Germinal center (tissue), 1 donor: ENCODE data around the gene GRIK4.

Experiments
- DNase-seq: peaks from one replicate; pipeline ENCODE4 v3.0.0; 2012; ENCODE audit warnings: mixed read lengths, low spot score

The GRIK4 gene

GRCh38 chr11:120526241-120526640, 14.7 kb downstream of the GRIK4 start:
- no peak for DNase-seq

DNA sequence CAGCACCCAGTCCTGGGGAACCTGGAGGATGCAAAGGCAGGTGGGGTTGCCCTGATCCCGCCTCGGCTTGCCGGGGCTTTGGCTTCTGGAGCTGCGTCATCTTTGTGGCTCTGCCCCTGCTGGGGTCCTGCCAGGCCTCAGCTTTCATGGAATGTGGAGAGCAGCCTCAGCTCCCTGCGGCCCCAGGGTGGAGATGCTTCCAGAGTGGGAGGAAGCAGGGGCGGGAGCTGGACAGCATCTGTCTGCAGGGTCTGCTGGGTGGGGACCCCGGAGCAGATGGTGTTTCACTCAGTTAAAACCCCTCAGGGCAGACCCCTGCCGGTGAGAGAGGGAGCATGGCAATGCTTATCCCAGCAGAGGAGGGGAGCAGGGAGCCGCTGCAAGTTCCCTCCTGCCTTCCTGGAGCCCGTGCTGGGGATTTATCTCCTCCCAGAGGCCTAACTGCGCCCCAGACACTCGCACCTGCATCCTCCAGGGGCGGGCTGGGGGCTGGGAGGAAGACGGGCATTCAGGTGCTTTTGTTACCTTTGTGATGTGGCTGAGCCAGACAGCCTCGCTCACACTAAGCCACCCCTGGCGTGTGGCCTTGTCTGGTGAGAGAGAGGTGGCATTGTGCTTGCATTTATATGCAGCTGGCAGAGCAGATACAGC, 15.7 kb downstream of the GRIK4 start:
- no peak for DNase-seq

DNA sequence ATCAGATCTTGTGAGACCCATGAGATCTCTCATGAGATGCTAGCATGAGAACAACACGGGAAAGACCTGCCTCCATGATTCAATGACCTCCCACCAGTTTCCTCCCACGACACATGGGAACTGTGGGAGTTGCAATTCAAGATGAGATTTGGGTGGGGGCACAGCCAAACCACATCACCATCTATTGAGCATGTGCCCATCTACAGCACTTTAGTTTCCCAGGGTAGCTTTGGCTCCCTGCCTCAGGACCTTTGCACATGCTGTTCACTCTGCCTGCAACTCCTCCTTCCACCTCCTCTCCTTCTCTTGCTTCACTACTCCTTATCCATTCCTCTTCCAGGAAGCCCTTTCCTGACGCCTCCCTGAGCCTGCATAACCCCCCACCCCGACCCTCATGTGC, 17.2 kb downstream of the GRIK4 start:
- no peak for DNase-seq

- no peak for DNase-seq
These were observed 17.7 kb downstream of the GRIK4 start for GRCh38 chr11:120529214-120529613.

DNA sequence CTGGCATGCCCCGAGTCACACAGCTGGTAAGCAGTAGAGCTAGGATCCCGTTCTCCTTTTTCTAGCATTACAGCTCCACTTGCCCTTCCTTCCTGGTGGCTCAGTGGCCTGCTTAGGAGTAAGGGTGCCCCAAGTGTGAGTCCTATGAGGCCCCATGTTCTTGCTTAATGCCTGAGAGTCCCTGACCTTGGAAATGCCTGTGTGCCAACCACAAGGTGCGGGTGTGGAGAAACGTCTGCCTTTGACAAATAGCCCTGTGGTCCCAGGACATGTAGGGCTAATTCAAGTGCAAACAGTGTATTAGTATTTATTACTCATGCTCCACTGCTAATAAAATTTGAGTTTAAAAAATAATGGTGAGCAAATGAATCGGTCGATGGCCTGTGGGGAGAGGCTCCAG, 18.4 kb downstream of the GRIK4 start:
- DNase-seq = no peak

- DNase-seq = no peak
These were observed 20.7 kb downstream of the GRIK4 start for GRCh38 chr11:120532082-120532831.

GRCh38 chr11:120532832-120533196, 21.3 kb downstream of the GRIK4 start:
- no peak for DNase-seq

DNA sequence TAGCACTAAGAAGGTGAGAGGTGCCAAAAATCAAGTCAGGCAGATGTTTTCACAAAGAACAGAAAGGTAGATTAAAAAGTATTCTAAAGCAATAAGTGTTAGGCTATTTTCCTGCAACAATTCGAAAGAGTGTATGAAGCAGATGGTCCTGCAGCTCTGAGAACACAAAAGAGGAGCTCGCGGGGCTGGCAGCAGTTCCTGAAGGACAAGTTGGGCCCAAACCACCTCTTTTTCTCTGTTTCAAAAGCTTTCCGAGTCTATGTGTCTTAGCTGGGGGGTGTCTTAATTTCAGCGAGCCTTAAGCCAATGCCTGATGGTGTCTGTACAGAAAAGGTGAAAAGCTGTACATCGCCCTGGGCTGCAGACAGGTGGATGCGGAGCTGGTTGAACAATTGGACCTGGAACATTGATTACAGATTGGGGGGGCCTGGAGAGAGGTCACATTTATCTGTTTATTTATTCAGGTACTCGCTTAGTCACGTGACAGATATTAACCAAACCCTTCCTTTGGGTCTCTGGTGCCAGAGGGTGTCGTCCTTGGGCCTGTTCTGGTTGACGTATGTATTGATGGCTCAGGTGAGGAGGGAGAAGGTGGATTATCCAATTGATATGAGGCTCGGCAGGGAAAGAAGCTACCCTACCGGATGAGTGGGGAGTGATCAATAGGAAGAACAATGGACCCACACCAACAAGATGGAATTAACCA, 24.7 kb downstream of the GRIK4 start:
- DNase-seq = no peak

- no peak for DNase-seq
These were observed 25.2 kb downstream of the GRIK4 start for GRCh38 chr11:120536797-120537169.

GRCh38 chr11:120537996-120538395, 26.4 kb downstream of the GRIK4 start:
- no peak for DNase-seq

DNA sequence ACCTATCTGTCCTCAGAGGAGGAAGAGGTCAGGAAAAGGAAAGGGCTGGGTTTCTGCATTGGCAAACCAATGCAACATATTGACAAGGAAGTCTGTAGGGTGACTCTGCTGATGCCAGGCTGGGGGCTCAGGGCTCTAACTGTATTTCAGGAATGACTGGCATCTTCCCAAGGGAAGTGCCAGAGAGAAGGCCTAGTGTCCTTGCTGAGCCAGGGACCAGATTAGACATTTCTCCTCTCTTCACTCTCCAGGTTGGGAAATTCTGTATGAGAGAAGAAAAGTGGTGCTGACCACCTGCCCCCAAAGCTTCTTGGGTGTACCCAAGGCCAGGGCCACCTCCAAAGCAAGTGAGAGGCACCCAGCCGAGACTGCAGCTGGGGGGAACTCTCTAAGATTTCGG, 27.2 kb downstream of the GRIK4 start:
- DNase-seq = no peak

DNA sequence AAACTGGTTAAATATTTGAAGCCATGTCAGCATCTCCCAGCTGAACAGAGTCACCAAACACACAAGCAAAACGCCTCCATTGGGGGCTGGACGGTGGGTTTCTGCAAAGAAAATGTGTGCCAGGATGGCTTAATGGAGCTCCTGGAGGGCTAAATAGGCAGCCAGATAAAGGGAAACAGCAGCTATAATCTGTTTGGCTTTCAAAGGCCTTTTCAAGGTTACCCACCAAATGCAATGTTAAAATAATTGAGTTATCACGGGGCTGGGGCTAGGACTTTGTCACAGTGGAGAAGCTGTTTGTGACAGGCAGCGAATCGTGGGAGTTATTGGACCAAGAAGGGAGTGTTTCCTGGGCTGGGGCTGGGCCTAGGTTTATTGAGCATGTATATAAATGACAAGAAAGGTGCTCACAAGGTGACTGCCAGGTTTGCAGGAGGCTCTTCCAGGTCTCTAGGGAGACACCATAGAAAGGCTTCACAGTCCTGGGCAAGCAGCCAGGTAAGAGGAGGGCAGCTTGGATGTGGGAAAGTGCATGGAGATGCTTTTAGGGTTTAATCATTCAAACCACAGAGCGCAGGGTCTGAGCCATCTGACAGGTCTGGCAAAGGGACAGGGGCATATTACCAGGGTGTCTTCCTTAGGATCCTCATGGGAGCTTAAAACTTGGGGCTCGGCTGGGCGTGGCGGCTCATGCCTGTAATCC, 28.3 kb downstream of the GRIK4 start:
- no peak for DNase-seq

GRCh38 chr11:120540744-120541465, 29.4 kb downstream of the GRIK4 start:
- no peak for DNase-seq

- no peak for DNase-seq
These were observed 32.1 kb downstream of the GRIK4 start for GRCh38 chr11:120543521-120544215.

DNA sequence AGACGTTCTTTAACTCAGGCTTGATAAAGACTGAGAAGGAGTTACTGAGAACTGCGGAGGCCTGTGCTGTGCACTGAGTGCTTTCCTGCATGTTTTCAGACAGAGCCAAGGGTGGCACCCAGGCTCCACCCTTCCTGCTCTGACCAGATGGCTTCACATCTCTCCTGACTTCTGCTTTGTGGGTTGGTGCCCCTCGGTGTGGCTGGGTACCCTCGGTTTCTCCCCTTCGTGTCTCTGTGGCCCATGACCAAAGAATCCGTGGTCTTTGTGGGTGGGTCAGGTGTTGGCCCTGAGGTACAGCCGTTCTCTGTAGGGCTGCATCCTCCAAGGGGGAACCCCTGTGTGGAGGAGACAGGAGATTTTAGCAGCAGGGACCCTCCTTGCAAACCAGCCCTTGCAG, 34.3 kb downstream of the GRIK4 start:
- no peak for DNase-seq

GRCh38 chr11:120546312-120547205, 35.0 kb downstream of the GRIK4 start:
- DNase-seq = no peak

- no peak for DNase-seq
These were observed 35.8 kb downstream of the GRIK4 start for GRCh38 chr11:120547316-120547715.

DNA sequence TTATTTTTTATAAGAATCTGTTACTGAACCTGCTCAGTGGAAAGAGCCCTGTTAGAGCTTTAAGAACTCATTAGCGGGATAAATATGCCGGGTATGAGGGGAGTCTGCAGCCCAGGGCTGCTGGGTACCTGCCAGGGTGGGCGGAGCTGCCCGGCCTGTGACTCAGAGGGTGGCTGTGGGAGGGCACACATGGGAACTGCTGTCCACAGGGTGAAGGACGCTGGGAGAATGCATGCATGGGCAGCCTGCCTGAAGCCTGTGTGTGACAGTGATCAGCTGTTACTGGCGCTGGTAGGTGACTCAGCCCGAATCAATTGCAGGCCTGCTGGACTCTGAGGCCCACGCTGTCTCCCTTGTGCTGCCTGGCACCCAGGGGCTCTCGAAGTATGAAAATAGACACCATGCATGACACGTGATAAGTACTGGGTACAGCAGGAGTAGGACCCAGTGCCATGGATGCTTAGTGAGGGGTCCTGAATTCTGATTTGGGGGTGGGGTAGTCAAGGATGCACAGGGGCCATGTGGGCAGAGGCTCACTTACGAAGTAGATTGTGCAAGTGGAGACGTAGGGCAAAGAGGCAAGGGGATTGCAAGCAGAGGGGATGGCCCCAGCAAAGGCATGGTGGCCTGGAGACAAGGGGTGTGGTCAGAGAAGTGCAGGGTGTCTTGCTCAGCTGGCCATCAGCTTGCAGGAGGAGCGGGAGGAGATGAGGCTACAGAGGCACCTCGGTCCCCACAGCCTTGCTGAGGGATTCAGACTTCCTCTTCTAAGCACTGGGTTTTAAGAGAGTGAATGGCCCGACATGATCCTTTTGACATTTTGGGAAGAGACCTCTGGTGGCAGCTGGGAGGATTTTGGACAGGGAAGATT, 36.5 kb downstream of the GRIK4 start:
- no peak for DNase-seq

GRCh38 chr11:120548682-120549209, 37.2 kb downstream of the GRIK4 start:
- DNase-seq = no peak
